Mucosa of rectum (tissue), 2 donors: Measurements from ENCODE around the gene IGSF8.

Source experiments
- H3K27ac ChIP-seq, 2 donors: one replicate each; pipeline ENCODE4 v1.7.0; 2013; ENCODE audit warnings: inconsistent platforms in 2 of 2, low read depth in 2 of 2, low read length in 2 of 2
- H3K27me3 ChIP-seq, 2 donors: one replicate each; pipeline ENCODE4 v1.7.0; 2013; ENCODE audit warnings: low read length in 2 of 2; ENCODE audit not compliant: control insufficient read depth in 2 of 2, insufficient read depth in 2 of 2
- H3K36me3 ChIP-seq, 2 donors: one replicate each; pipeline ENCODE4 v1.7.0; 2013; ENCODE audit warnings: low read length in 2 of 2; ENCODE audit not compliant: control insufficient read depth in 2 of 2, insufficient read depth in 2 of 2
- H3K4me1 ChIP-seq, 2 donors: one replicate each; pipeline ENCODE4 v1.7.0; 2013; ENCODE audit warnings: low read length in 2 of 2, mild to moderate bottlenecking in 1 of 2; ENCODE audit not compliant: control insufficient read depth in 2 of 2, insufficient read depth in 2 of 2
- H3K4me3 ChIP-seq, 2 donors: one replicate each; pipeline ENCODE4 v1.7.0; 2013; ENCODE audit warnings: low read length in 2 of 2
- H3K9ac ChIP-seq, 2 donors: one replicate each; pipeline ENCODE4 v1.7.0; 2013; ENCODE audit warnings: low read length in 2 of 2, low read depth in 1 of 2, mild to moderate bottlenecking in 1 of 2
- H3K9me3 ChIP-seq, 2 donors: one replicate each; pipeline ENCODE4 v1.7.0; 2013; ENCODE audit warnings: low read length in 2 of 2; ENCODE audit not compliant: control insufficient read depth in 2 of 2
- donor health status: healthy.
- donor health status: Normal muscosa, but diverticular disease.

Gene IGSF8

DNA sequence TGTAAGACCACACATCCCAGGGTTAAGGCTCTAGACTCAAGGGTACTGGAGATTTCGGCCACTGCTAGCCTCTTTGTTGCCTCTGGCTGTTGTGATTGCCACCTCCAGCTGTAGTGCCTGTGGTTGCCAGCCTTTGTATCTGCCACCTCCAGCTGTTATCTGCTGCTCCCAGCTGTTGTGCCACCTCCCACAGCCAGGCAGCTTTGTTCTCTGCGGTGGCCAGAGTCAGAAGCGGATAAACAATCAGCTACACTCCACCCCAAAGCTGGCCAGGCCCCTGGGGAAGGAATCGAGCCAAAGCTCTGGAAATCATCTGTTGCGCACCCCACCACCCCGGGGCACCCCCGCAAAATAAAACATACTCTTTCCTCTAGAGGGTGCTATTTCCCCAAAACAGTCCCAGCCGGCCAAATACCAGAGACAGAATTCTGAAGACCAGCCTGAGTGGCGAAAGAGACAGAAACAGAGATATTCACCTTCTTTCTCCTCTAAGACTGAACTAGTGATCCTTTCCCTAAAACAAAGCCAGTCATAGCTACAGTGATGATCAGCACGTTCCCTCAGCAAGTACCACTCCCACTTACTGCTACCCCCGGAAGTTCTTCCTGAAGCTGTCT is 51.8 kb downstream of the IGSF8 start:
- no peak overlapping the region for H3K27ac ChIP-seq
- H3K9ac ChIP-seq = no peak overlapping the region
- H3K36me3 ChIP-seq = no peaks in the 10 kb centered on the region
- no peaks in the 10 kb centered on the region for H3K9me3 ChIP-seq
- peaks cover 3 to 6% of the 10 kb centered on the region in 2 donors for H3K4me1 ChIP-seq
- H3K27me3 ChIP-seq = peaks cover 0 to 3% of the 10 kb centered on the region in 2 donors
- H3K4me3 ChIP-seq = peak overlapping the region in 1 of 2 donors; percentile 60

DNA sequence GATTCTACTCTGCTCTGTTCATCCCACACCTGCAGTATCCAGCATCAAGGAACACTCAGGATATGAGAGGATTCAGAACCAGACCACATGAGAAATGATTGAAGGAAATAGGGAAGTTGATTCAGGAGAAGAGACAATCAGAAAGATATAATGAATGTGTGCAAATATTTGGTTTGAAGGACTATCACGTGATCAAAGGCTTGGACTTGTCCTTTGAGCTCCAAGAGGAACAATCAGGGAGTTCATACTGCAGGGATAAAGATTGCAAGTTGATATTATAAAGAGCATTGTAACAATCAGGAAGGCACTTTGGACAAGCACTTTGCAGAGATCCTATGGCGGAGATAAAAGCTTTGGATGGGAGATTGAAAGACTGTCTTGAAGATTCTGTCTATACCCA is 52.8 kb downstream of the IGSF8 start:
- Histone ChIP-seq H3K27ac (no peak overlapping the region), H3K9ac (no peak overlapping the region)

DNA sequence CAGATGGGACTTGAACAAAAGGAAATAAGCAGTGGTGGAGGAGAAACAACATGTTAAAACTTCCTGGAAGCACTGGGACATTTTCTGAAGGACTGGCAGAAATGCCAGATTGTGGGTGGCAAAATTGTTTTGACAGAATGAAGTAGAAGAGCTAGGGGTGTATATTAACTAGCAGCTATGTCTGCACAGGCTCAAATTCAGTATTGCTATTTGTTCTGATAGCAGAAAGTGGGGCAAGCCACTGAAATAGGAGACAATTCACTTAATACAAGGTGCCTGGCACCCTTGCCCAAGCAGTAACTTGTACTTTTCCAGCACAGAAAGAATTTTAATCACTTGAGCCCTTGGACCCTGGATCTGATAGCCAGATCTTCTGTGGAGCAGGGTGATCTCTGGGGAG is 54.9 kb downstream of the IGSF8 start:
- Histone ChIP-seq H3K27ac (no peak overlapping the region), H3K9me3 (no peaks in the 10 kb centered on the region), H3K27me3 (no peaks in the 10 kb centered on the region), H3K9ac (no peak overlapping the region), H3K4me1 (peaks cover 3 to 6% of the 10 kb centered on the region in 2 donors), H3K36me3 (no peaks in the 10 kb centered on the region), H3K4me3 (no peak overlapping the region)

More for the DNA sequence above, 52.8 kb downstream of the IGSF8 start:
- H3K36me3 ChIP-seq = no peaks in the 10 kb centered on the region
- H3K9me3 ChIP-seq = no peaks in the 10 kb centered on the region
- no peak overlapping the region for H3K4me3 ChIP-seq
- no peaks in the 10 kb centered on the region for H3K27me3 ChIP-seq
- peaks cover 3 to 6% of the 10 kb centered on the region in 2 donors for H3K4me1 ChIP-seq
